ENCODE results near the gene EYA4.

GRCh38 chr6:133202610-133203343 is 38.4 kb upstream of the EYA4 start:
- TF ChIP-seq CTCF (IDR thresholded peaks at IDR 0.05; ENCODE audit: low read length) (no peak), EZH2 (optimal IDR thresholded peaks at IDR 0.05; ENCODE audit: low read depth, low read length) (no peak)

Measured in MM.1S (cell line).